Coronary artery (tissue), 2 donors: Measurements from ENCODE around the gene MBNL1.

Experiments used
- DNase-seq: peaks from one replicate; pipeline ENCODE4 v3.0.0-alpha.2; 2017; ENCODE audit warnings: low spot score
- H3K27ac ChIP-seq, 2 donors: fragments of 200-600 bp; sonication (generic); one replicate each; pipeline ENCODE4 v1.5.1; 2016 to 2019
- H3K4me3 ChIP-seq: fragments of 200-600 bp; sonication (generic); 2 replicates; pipeline ENCODE4 v1.5.1; 2016; ENCODE audit warnings: mild to moderate bottlenecking, moderate library complexity
- TF ChIP-seq, protein P1 (sequence below): fragments of 200-600 bp; sonication (generic); IDR thresholded peaks from one replicate; pipeline ENCODE4 v1.5.1; 2019; ENCODE audit warnings: antibody characterized with exemption

The MBNL1 gene

DNA sequence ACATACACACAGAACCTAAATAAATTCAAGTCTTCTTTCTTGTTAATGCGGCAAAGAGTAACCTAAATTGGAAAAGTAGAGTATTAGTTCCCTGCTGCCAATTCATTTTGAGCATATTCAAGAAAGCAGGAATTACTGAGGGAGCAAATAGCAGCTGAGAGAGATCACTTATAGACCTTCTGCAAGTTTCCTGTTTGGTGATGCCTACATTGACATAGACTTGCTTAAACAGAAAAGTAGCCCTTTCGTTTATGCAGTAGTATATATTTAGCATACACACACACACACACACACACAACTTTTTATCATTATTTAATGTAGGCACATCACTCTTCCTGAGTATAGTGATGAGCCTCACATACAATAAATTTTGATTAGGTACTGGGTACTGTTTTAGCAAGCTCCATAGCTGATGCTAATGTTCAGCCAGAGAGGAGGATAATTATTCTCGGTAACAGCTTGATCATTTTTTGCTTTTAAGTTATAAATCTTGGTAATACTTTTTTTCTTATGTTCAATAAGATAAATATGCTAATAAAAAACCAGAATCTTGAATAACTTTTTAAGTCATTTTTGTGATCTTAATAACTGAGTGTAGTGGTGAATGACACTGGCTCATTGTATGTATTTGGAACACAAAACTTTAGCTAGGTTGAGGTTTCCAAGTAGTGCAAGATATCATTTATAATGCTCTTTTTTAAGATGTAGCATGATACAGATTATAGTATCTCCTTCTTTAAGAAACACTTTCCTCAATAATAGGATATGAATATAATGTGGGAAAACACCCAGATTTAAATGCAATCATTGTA is 174.7 kb downstream of the MBNL1 start:
- H3K27ac ChIP-seq, result peak overlapping the region; percentile 48 to 50
- DNase-seq, result no peak
- TF ChIP-seq, protein P1, sequence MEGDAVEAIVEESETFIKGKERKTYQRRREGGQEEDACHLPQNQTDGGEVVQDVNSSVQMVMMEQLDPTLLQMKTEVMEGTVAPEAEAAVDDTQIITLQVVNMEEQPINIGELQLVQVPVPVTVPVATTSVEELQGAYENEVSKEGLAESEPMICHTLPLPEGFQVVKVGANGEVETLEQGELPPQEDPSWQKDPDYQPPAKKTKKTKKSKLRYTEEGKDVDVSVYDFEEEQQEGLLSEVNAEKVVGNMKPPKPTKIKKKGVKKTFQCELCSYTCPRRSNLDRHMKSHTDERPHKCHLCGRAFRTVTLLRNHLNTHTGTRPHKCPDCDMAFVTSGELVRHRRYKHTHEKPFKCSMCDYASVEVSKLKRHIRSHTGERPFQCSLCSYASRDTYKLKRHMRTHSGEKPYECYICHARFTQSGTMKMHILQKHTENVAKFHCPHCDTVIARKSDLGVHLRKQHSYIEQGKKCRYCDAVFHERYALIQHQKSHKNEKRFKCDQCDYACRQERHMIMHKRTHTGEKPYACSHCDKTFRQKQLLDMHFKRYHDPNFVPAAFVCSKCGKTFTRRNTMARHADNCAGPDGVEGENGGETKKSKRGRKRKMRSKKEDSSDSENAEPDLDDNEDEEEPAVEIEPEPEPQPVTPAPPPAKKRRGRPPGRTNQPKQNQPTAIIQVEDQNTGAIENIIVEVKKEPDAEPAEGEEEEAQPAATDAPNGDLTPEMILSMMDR, result no peak

DNA sequence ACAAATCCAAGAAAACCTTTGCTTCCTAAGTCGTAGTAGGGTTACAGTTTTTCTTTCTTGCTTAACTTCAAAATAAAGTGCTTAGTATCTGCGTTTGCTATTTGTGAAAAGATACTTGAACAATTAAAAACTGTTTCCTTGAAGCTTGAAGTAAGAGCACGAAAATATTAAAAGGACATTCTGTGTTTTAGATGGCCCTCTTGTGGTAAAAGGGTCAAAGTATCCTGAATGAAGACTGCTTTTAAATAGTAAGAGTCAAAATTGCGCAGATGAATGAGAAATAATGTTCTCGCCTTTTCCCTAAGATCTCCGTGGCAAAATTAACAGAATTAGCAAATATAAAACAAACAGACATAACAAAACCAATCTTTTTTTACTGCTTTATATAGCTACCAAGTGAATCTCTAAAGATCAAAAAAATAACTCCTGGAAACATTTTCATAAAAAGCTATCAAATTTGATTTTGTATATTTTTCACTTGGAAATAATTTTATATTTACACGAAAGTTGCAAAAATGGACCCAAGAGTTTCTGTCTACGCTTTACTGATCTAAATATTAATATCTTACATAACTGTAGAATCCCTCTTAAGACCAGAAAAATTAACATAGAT is 175.4 kb downstream of the MBNL1 start:
- no peak for DNase-seq
- TF ChIP-seq, protein P1, result peak; percentile 36
- H3K4me3 ChIP-seq, result peak overlapping the region; percentile 29
- H3K27ac ChIP-seq, result peak overlapping the region; percentile 6 to 50

More for the DNA sequence above, 174.7 kb downstream of the MBNL1 start:
- H3K4me3 ChIP-seq, result peak overlapping the region; percentile 29

DNA sequence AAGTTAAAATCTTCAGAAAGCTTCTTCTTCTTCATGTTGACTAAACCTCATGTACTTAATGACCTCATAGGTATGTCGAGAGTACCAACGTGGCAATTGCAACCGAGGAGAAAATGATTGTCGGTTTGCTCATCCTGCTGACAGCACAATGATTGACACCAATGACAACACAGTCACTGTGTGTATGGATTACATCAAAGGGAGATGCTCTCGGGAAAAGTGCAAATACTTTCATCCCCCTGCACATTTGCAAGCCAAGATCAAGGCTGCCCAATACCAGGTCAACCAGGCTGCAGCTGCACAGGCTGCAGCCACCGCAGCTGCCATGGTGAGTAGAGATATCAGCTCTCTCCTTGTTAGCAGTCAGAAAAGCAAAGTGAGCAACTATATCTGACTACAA is 176.5 kb downstream of the MBNL1 start:
- Histone ChIP-seq H3K27ac (peak overlapping the region in 1 of 2 donors; percentile 15), H3K4me3 (peak overlapping the region; percentile 11)

DNA sequence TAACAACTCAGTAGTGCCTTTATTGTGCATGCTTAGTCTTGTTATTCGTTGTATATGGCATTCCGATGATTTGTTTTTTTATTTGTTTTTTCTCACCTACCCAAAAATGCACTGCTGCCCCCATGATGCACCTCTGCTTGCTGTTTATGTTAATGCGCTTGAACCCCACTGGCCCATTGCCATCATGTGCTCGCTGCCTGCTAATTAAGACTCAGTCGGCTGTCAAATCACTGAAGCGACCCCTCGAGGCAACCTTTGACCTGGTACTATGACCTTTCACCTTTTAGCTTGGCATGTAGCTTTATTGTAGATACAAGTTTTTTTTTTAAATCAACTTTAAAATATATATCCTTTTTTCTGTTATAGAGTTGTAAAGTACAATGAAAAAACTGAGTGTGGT is 177.8 kb downstream of the MBNL1 start:
- no peak for DNase-seq
- Histone ChIP-seq H3K4me3 (no peak overlapping the region), H3K27ac (peak overlapping the region in 1 of 2 donors; percentile 48)
- TF ChIP-seq, protein P1, result no peak

More for the DNA sequence above, 176.5 kb downstream of the MBNL1 start:
- no peak for DNase-seq
- TF ChIP-seq, protein P1, result no peak

DNA sequence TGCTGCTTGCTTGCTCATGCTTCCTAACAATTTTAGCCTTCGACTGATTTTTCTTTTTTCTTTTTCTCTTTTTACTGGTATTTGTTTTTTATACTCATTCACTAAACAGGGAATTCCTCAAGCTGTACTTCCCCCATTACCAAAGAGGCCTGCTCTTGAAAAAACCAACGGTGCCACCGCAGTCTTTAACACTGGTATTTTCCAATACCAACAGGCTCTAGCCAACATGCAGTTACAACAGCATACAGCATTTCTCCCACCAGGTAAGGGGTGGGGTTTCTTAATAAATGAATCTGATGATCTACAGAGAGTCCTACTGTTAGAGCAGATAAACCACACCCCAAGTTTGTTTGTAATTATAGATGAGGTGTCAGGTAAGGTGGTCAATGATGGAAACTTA is 178.8 kb downstream of the MBNL1 start:
- TF ChIP-seq, protein P1, result no peak
- Histone ChIP-seq H3K27ac (peak overlapping the region in 1 of 2 donors; percentile 48), H3K4me3 (peak overlapping the region; percentile 5)
- no peak for DNase-seq

DNA sequence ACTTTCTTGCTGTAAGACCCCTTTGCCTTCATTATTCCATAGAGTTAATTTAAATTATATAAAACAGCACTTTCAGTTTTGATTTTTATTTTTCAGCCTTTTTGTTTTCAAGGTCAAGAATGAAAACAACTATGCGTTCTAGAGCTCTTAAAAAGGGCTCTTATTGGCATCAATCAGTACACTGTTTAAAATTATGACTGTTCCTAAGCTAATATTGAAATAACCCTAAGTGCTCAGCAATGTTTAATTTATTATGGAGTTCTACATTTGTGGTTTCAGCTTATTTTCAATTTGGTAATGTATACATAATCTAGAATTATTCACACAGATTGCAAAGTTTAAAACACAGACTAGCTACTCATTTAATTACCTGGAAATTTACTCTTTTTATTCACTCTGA is 179.4 kb downstream of the MBNL1 start:
- TF ChIP-seq, protein P1, result no peak
- H3K27ac ChIP-seq, result peak overlapping the region in 1 of 2 donors; percentile 48
- no peak for DNase-seq
- no peak overlapping the region for H3K4me3 ChIP-seq
